SK-N-SH treated with all-trans-retinoic acid at 6 μM for 48 hours (cell line): Measurements from ENCODE around the gene OR1K1.

Experiments used
- ATAC-seq: fragments of 200-7000 bp; cut with Tn5 transposase; 3 replicates; pipeline ENCODE4 v1.9.1; 2020; ENCODE audit warnings: mild to moderate bottlenecking, moderate library complexity
- ARNTL ChIP-seq: fragments of 450-650 bp; formaldehyde crosslinking; IDR thresholded peaks from 2 replicates; pipeline ENCODE4 v1.5.0; 2020; ENCODE audit warnings: low read depth, mild to moderate bottlenecking, moderate library complexity, borderline replicate concordance
- BACH2 ChIP-seq: fragments of 250-450 bp; sonication (Bioruptor Pico); IDR thresholded peaks from 2 replicates; pipeline ENCODE4 v1.9.0; 2021; ENCODE audit warnings: mild to moderate bottlenecking, borderline replicate concordance
- CSDC2 ChIP-seq: fragments of 250-450 bp; sonication (Bioruptor Pico); IDR thresholded peaks from 2 replicates; pipeline ENCODE4 v1.5.0; 2020; ENCODE audit warnings: mild to moderate bottlenecking, moderate library complexity
- ESRRG ChIP-seq: fragments of 250-450 bp; sonication (Bioruptor Pico); IDR thresholded peaks from 2 replicates; pipeline ENCODE4 v1.6.1; 2021; ENCODE audit warnings: mild to moderate bottlenecking
- GLIS3 ChIP-seq: fragments of 250-450 bp; sonication (Bioruptor Pico); IDR thresholded peaks from 2 replicates; pipeline ENCODE4 v1.5.0; 2020; ENCODE audit warnings: mild to moderate bottlenecking, moderate library complexity
- ISL1 ChIP-seq: fragments of 250-450 bp; sonication (Bioruptor Pico); IDR thresholded peaks from 2 replicates; pipeline ENCODE4 v2.1.2; 2022; ENCODE audit warnings: mild to moderate bottlenecking, moderate library complexity
- OSR1 ChIP-seq: fragments of 250-450 bp; sonication (Bioruptor Pico); IDR thresholded peaks from 2 replicates; pipeline ENCODE4 v1.8.0; 2022; ENCODE audit warnings: moderate library complexity, mild to moderate bottlenecking, inconsistent platforms
- POU6F1 ChIP-seq: fragments of 250-450 bp; sonication (Bioruptor Pico); IDR thresholded peaks from 2 replicates; pipeline ENCODE4 v1.8.0; 2021; ENCODE audit warnings: low read depth, mild to moderate bottlenecking, moderate library complexity, borderline replicate concordance
- PPARA ChIP-seq: fragments of 250-450 bp; sonication (Bioruptor Pico); IDR thresholded peaks from 2 replicates; pipeline ENCODE4 v1.5.0; 2020; ENCODE audit warnings: mild to moderate bottlenecking, borderline replicate concordance
- RARB ChIP-seq: fragments of 250-450 bp; sonication (Bioruptor Pico); IDR thresholded peaks from 2 replicates; pipeline ENCODE4 v1.8.0; 2021; ENCODE audit warnings: mild to moderate bottlenecking, moderate library complexity
- SNAI2 ChIP-seq: fragments of 250-450 bp; sonication (Bioruptor Pico); IDR thresholded peaks from 2 replicates; pipeline ENCODE4 v1.5.0; 2020; ENCODE audit warnings: mild to moderate bottlenecking, moderate library complexity
- TCF4 ChIP-seq: fragments of 250-450 bp; sonication (Bioruptor Pico); IDR thresholded peaks from 2 replicates; pipeline ENCODE4 v1.8.0; 2021; ENCODE audit warnings: mild to moderate bottlenecking, moderate library complexity, borderline replicate concordance
- TOX ChIP-seq: fragments of 250-450 bp; sonication (Bioruptor Pico); IDR thresholded peaks from 2 replicates; pipeline ENCODE4 v1.8.0; 2021; ENCODE audit warnings: mild to moderate bottlenecking, moderate library complexity, borderline replicate concordance
- ZC3H10 ChIP-seq: fragments of 250-450 bp; sonication (Bioruptor Pico); IDR thresholded peaks from 2 replicates; pipeline ENCODE4 v1.5.1; 2021; ENCODE audit warnings: mild to moderate bottlenecking, moderate library complexity
- ZFP3 ChIP-seq: fragments of 250-450 bp; sonication (Bioruptor Pico); IDR thresholded peaks from 2 replicates; pipeline ENCODE4 v1.5.0; 2020; ENCODE audit warnings: mild to moderate bottlenecking, moderate library complexity
- ZFP30 ChIP-seq: fragments of 450-650 bp; formaldehyde crosslinking; IDR thresholded peaks from 2 replicates; pipeline ENCODE4 v1.5.0; 2022; ENCODE audit warnings: mild to moderate bottlenecking, moderate library complexity
- ZNF565 ChIP-seq: fragments of 450-650 bp; formaldehyde crosslinking; conservative IDR thresholded peaks from 2 replicates; pipeline ENCODE4 v1.5.0; 2020; ENCODE audit warnings: low read depth, mild to moderate bottlenecking, moderate library complexity
- ZNF70 ChIP-seq: fragments of 450-650 bp; formaldehyde crosslinking; IDR thresholded peaks from 2 replicates; pipeline ENCODE4 v1.5.0; 2020; ENCODE audit warnings: mild to moderate bottlenecking, moderate library complexity
- ZNF8 ChIP-seq: fragments of 450-650 bp; formaldehyde crosslinking; IDR thresholded peaks from 2 replicates; pipeline ENCODE4 v1.5.0; 2020; ENCODE audit warnings: mild to moderate bottlenecking, moderate library complexity
- TF ChIP-seq, protein P1 (sequence below): fragments of 250-450 bp; sonication (Bioruptor Pico); IDR thresholded peaks from 2 replicates; pipeline ENCODE4 v1.8.0; 2020; ENCODE audit warnings: mild to moderate bottlenecking, moderate library complexity, borderline replicate concordance
- TF ChIP-seq, protein P2 (sequence below): fragments of 250-450 bp; sonication (Bioruptor Pico); IDR thresholded peaks from 2 replicates; pipeline ENCODE4 v1.5.1; 2020; ENCODE audit warnings: low read depth, mild to moderate bottlenecking, moderate library complexity
- TF ChIP-seq, protein P3 (sequence below): fragments of 250-450 bp; sonication (Bioruptor Pico); IDR thresholded peaks from 2 replicates; pipeline ENCODE4 v1.5.1; 2021; ENCODE audit warnings: mild to moderate bottlenecking, moderate library complexity
- TF ChIP-seq, protein P4 (sequence below): fragments of 250-450 bp; sonication (Bioruptor Pico); IDR thresholded peaks from 2 replicates; pipeline ENCODE4 v1.5.0; 2020; ENCODE audit warnings: mild to moderate bottlenecking, moderate library complexity

Gene OR1K1

GRCh38 chr9:122791872-122792669 lies 7.9 kb upstream of the OR1K1 start:
- ATAC-seq, result no peak
- no peak for TF ChIP-seq ZFP3 (CRISPR knock-in tag)
- TF ChIP-seq, protein P1, sequence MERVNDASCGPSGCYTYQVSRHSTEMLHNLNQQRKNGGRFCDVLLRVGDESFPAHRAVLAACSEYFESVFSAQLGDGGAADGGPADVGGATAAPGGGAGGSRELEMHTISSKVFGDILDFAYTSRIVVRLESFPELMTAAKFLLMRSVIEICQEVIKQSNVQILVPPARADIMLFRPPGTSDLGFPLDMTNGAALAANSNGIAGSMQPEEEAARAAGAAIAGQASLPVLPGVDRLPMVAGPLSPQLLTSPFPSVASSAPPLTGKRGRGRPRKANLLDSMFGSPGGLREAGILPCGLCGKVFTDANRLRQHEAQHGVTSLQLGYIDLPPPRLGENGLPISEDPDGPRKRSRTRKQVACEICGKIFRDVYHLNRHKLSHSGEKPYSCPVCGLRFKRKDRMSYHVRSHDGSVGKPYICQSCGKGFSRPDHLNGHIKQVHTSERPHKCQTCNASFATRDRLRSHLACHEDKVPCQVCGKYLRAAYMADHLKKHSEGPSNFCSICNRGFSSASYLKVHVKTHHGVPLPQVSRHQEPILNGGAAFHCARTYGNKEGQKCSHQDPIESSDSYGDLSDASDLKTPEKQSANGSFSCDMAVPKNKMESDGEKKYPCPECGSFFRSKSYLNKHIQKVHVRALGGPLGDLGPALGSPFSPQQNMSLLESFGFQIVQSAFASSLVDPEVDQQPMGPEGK (CRISPR knock-in tag), result no peak
- no peak for TF ChIP-seq ZNF70 (CRISPR knock-in tag)
- TF ChIP-seq ZNF8 (CRISPR knock-in tag), result no peak
- TF ChIP-seq SNAI2 (CRISPR knock-in tag), result no peak
- no peak for TF ChIP-seq RARB
- no peak for TF ChIP-seq OSR1 (CRISPR knock-in tag)
- TF ChIP-seq ISL1 (CRISPR knock-in tag), result no peak
- TF ChIP-seq PPARA (CRISPR knock-in tag), result no peak
- no peak for TF ChIP-seq ZFP30 (CRISPR knock-in tag)
- TF ChIP-seq, protein P2, sequence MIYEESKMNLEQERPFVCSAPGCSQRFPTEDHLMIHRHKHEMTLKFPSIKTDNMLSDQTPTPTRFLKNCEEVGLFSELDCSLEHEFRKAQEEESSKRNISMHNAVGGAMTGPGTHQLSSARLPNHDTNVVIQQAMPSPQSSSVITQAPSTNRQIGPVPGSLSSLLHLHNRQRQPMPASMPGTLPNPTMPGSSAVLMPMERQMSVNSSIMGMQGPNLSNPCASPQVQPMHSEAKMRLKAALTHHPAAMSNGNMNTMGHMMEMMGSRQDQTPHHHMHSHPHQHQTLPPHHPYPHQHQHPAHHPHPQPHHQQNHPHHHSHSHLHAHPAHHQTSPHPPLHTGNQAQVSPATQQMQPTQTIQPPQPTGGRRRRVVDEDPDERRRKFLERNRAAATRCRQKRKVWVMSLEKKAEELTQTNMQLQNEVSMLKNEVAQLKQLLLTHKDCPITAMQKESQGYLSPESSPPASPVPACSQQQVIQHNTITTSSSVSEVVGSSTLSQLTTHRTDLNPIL, result no peak
- TF ChIP-seq GLIS3 (CRISPR knock-in tag), result no peak
- no peak for TF ChIP-seq TOX (CRISPR knock-in tag)
- no peak for TF ChIP-seq BACH2
- TF ChIP-seq ZNF565, result no peak
- TF ChIP-seq, protein P3, sequence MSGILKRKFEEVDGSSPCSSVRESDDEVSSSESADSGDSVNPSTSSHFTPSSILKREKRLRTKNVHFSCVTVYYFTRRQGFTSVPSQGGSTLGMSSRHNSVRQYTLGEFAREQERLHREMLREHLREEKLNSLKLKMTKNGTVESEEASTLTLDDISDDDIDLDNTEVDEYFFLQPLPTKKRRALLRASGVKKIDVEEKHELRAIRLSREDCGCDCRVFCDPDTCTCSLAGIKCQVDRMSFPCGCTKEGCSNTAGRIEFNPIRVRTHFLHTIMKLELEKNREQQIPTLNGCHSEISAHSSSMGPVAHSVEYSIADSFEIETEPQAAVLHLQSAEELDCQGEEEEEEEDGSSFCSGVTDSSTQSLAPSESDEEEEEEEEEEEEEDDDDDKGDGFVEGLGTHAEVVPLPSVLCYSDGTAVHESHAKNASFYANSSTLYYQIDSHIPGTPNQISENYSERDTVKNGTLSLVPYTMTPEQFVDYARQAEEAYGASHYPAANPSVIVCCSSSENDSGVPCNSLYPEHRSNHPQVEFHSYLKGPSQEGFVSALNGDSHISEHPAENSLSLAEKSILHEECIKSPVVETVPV (CRISPR knock-in tag), result no peak
- TF ChIP-seq ZC3H10 (CRISPR knock-in tag), result no peak

- no peak for ATAC-seq
- TF ChIP-seq, protein P4, sequence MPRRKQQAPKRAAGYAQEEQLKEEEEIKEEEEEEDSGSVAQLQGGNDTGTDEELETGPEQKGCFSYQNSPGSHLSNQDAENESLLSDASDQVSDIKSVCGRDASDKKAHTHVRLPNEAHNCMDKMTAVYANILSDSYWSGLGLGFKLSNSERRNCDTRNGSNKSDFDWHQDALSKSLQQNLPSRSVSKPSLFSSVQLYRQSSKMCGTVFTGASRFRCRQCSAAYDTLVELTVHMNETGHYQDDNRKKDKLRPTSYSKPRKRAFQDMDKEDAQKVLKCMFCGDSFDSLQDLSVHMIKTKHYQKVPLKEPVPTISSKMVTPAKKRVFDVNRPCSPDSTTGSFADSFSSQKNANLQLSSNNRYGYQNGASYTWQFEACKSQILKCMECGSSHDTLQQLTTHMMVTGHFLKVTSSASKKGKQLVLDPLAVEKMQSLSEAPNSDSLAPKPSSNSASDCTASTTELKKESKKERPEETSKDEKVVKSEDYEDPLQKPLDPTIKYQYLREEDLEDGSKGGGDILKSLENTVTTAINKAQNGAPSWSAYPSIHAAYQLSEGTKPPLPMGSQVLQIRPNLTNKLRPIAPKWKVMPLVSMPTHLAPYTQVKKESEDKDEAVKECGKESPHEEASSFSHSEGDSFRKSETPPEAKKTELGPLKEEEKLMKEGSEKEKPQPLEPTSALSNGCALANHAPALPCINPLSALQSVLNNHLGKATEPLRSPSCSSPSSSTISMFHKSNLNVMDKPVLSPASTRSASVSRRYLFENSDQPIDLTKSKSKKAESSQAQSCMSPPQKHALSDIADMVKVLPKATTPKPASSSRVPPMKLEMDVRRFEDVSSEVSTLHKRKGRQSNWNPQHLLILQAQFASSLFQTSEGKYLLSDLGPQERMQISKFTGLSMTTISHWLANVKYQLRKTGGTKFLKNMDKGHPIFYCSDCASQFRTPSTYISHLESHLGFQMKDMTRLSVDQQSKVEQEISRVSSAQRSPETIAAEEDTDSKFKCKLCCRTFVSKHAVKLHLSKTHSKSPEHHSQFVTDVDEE (CRISPR knock-in tag), result no peak
- TF ChIP-seq ARNTL, result no peak
- no peak for TF ChIP-seq TOX (CRISPR knock-in tag)
- TF ChIP-seq, protein P1 (CRISPR knock-in tag), result no peak
- TF ChIP-seq ZNF565, result no peak
- TF ChIP-seq, protein P2, result no peak
- TF ChIP-seq RARB, result no peak
- no peak for TF ChIP-seq TCF4 (CRISPR knock-in tag)
- no peak for TF ChIP-seq GLIS3 (CRISPR knock-in tag)
- TF ChIP-seq PPARA (CRISPR knock-in tag), result no peak
- TF ChIP-seq CSDC2, result no peak
- no peak for TF ChIP-seq ZNF8 (CRISPR knock-in tag)
- TF ChIP-seq SNAI2 (CRISPR knock-in tag), result no peak
- TF ChIP-seq ZNF70 (CRISPR knock-in tag), result no peak
- no peak for TF ChIP-seq POU6F1 (CRISPR knock-in tag)
- TF ChIP-seq ZFP30 (CRISPR knock-in tag), result no peak
- TF ChIP-seq OSR1 (CRISPR knock-in tag), result no peak
- no peak for TF ChIP-seq ESRRG
- no peak for TF ChIP-seq ZFP3 (CRISPR knock-in tag)
- TF ChIP-seq BACH2, result no peak
These were observed 2.4 kb upstream of the OR1K1 start for GRCh38 chr9:122797316-122798063.
